ENCODE results near the gene GCGR. TPM values are rescaled to one million over a fixed set of nuclear protein-coding genes. Genes with fewer than 3 reads are reported as not detected.

Gene GCGR
- total and polyA plus RNA-seq, 2 of the 13 experiments (the other 11 are each of a cell fraction or from before 2014, with no cell fraction given), result 0.04 to 0.13 TPM

DNA sequence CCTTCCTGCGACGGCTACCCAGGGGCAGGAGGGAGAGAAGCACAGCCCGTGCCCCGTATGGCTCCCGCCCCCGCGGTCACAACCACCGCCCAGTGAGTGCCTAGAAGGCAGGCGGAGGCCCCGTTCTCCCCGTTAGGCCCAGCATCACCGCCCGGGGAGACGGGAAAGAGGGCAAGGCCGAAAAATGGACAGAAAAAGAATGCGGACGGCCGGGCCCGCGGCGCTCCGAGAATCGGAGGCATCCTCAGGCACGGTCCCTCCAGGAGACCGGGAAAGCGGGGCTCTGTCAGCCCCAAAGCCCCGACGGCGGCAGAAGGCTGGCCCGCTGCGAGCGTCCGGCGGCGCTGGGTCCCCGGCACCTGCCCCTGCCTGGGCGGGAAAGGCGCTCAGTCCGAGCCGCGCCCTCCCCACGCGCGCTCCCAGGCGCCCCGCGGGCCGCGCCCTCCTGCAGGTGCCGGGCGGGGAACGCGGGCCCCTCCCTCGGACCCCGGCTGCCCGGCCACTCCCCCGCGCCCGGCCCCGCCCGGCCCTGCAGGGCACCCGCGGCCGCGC, 28.7 kb downstream of the GCGR start (continued):
- TF ChIP-seq ZNF616 (CRISPR knock-in tag; IDR thresholded peaks at IDR 0.05; ENCODE audit: low read depth) (peak; percentile 14; the same call in 1 of the 2 replicates), ZNF333 (CRISPR knock-in tag; IDR thresholded peaks at IDR 0.05; ENCODE audit: borderline replicate concordance) (no peak), ZNF331 (CRISPR knock-in tag; IDR thresholded peaks at IDR 0.05) (no peak), SRSF9 (IDR thresholded peaks at IDR 0.05; ENCODE audit: borderline replicate concordance, insufficient read depth, low read depth, low read length, poor library complexity, severe bottlenecking) (no peak), ZNF776 (CRISPR knock-in tag; IDR thresholded peaks at IDR 0.05) (no peak), SAP130 (CRISPR knock-in tag; IDR thresholded peaks at IDR 0.05; ENCODE audit: low read depth) (peak; percentile 70), NR3C1 (CRISPR knock-in tag; IDR thresholded peaks at IDR 0.05) (no peak), EZH2 (conservative IDR thresholded peaks at IDR 0.05; ENCODE audit: low read depth, low read length) (no peak), ZIK1 (CRISPR knock-in tag; IDR thresholded peaks at IDR 0.05; ENCODE audit: borderline replicate concordance, low read depth) (0 out of 2 replicates have a peak, but pooled peaks have one; percentile 7), RXRA (CRISPR knock-in tag; IDR thresholded peaks at IDR 0.05) (no peak), HMGA1 (CRISPR knock-in tag; conservative IDR thresholded peaks at IDR 0.05) (no peak), TFDP1 (CRISPR knock-in tag; IDR thresholded peaks at IDR 0.05; ENCODE audit: borderline replicate concordance) (no peak), SMAD3 (CRISPR knock-in tag; IDR thresholded peaks at IDR 0.05) (no peak), ATAD3A (CRISPR knock-in tag; IDR thresholded peaks at IDR 0.05) (no peak), KLF15 (CRISPR knock-in tag; IDR thresholded peaks at IDR 0.05; ENCODE audit: borderline replicate concordance) (no peak)
- TF ChIP-seq, protein P1, sequence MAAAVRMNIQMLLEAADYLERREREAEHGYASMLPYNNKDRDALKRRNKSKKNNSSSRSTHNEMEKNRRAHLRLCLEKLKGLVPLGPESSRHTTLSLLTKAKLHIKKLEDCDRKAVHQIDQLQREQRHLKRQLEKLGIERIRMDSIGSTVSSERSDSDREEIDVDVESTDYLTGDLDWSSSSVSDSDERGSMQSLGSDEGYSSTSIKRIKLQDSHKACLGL (CRISPR knock-in tag; IDR thresholded peaks at IDR 0.05), result 0 out of 2 replicates have a peak, but pooled peaks have one; percentile 21
- TF ChIP-seq, protein P2, sequence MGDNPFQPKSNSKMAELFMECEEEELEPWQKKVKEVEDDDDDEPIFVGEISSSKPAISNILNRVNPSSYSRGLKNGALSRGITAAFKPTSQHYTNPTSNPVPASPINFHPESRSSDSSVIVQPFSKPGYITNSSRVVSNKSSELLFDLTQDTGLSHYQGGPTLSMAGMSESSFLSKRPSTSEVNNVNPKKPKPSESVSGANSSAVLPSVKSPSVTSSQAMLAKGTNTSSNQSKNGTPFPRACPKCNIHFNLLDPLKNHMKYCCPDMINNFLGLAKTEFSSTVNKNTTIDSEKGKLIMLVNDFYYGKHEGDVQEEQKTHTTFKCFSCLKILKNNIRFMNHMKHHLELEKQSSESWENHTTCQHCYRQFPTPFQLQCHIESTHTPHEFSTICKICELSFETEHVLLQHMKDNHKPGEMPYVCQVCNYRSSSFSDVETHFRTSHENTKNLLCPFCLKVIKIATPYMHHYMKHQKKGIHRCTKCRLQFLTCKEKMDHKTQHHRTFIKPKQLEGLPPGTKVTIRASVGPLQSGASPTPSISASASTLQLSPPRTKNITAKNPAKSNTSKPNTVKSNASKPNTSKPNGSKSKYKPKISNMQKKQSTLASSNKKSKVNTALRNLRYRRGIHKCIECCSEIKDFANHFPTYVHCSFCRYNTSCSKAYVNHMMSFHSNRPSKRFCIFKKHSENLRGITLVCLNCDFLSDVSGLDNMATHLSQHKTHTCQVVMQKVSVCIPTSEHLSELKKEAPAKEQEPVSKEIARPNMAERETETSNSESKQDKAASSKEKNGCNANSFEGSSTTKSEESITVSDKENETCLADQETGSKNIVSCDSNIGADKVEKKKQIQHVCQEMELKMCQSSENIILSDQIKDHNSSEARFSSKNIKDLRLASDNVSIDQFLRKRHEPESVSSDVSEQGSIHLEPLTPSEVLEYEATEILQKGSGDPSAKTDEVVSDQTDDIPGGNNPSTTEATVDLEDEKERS (CRISPR knock-in tag; IDR thresholded peaks at IDR 0.05), result no peak
- TF ChIP-seq, protein P3, sequence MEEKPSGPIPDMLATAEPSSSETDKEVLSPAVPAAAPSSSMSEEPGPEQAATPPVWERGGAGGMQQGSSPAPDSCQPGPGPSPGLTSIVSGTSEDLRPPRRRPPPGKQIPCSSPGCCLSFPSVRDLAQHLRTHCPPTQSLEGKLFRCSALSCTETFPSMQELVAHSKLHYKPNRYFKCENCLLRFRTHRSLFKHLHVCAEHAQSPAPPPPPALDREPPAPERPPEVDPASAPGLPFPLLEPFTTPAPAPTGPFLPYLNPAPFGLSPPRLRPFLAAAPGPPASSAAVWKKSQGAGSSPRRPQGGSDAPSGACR (CRISPR knock-in tag; IDR thresholded peaks at IDR 0.05), result no peak
- TF ChIP-seq, protein P4, sequence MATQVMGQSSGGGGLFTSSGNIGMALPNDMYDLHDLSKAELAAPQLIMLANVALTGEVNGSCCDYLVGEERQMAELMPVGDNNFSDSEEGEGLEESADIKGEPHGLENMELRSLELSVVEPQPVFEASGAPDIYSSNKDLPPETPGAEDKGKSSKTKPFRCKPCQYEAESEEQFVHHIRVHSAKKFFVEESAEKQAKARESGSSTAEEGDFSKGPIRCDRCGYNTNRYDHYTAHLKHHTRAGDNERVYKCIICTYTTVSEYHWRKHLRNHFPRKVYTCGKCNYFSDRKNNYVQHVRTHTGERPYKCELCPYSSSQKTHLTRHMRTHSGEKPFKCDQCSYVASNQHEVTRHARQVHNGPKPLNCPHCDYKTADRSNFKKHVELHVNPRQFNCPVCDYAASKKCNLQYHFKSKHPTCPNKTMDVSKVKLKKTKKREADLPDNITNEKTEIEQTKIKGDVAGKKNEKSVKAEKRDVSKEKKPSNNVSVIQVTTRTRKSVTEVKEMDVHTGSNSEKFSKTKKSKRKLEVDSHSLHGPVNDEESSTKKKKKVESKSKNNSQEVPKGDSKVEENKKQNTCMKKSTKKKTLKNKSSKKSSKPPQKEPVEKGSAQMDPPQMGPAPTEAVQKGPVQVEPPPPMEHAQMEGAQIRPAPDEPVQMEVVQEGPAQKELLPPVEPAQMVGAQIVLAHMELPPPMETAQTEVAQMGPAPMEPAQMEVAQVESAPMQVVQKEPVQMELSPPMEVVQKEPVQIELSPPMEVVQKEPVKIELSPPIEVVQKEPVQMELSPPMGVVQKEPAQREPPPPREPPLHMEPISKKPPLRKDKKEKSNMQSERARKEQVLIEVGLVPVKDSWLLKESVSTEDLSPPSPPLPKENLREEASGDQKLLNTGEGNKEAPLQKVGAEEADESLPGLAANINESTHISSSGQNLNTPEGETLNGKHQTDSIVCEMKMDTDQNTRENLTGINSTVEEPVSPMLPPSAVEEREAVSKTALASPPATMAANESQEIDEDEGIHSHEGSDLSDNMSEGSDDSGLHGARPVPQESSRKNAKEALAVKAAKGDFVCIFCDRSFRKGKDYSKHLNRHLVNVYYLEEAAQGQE (IDR thresholded peaks at IDR 0.05; ENCODE audit: borderline replicate concordance in 1 of 2, low read depth in 1 of 2, low read length in 2 of 2), result no peak

Data from HepG2 (cell line).